Esophagus squamous epithelium (tissue), 5 donors: ENCODE results near the gene NECTIN1. TPM values are rescaled to one million over a fixed set of nuclear protein-coding genes. Genes with fewer than 3 reads are reported as not detected.

Source experiments
- DNase-seq: peaks from one replicate; lab custom pipeline; 2025; lab: John Stamatoyannopoulos, UW
- H3K27ac ChIP-seq, 4 donors: fragments of 200-600 bp; sonication (generic); one replicate each; pipeline ENCODE4 v1.5.1; 2016 to 2019; ENCODE audit warnings: mild to moderate bottlenecking in 1 of 4
- H3K27me3 ChIP-seq, 4 donors: fragments of 200-600 bp; sonication (generic); 1 replicate in 3 of 4; 2 replicates in 1 of 4; pipeline versions ENCODE4 v1.5.1 to v1.6.0; 2017 to 2021; ENCODE audit warnings: antibody characterized with exemption in 1 of 4
- H3K36me3 ChIP-seq, 3 donors: fragments of 200-600 bp; sonication (generic); one replicate each; pipeline ENCODE4 v1.5.1; 2016 to 2019
- H3K4me1 ChIP-seq, 3 donors: fragments of 200-600 bp; sonication (generic); one replicate each; pipeline ENCODE4 v1.5.1; 2017 to 2019
- H3K4me3 ChIP-seq, 4 donors: fragments of 200-600 bp; sonication (generic); 1 replicate in 3 of 4; 2 replicates in 1 of 4; pipeline ENCODE4 v1.5.1; 2016 to 2019; ENCODE audit warnings: mild to moderate bottlenecking in 2 of 4, moderate library complexity in 1 of 4
- H3K9me3 ChIP-seq, 3 donors: fragments of 200-600 bp; sonication (generic); one replicate each; pipeline ENCODE4 v1.5.1; 2016 to 2019
- CTCF ChIP-seq, 6 experiments: fragments of 450-650 bp in 4 of 6; fragments of 200-600 bp in 2 of 6; sonication (generic) in 2 of 6; IDR thresholded peaks; one replicate each; pipeline ENCODE4 v1.5.1; 2016 to 2019; ENCODE audit warnings: antibody characterized with exemption in 6 of 6, mild to moderate bottlenecking in 4 of 6, moderate library complexity in 4 of 6
- POLR2A ChIP-seq, 4 donors: fragments of 450-650 bp; IDR thresholded peaks; one replicate each; pipeline ENCODE4 v1.6.1; 2017; ENCODE audit warnings: antibody characterized with exemption in 4 of 4, mild to moderate bottlenecking in 4 of 4, moderate library complexity in 3 of 4
- WGBS, 2 donors: methylation state at CpG; one replicate each; pipeline ENCODE4 v1.1.5; 2018; 5-methylcytosine and 5-hydroxymethylcytosine counted together
- intact Hi-C: fragments of 100-400 bp; cut with DNase I; formaldehyde crosslinking; loops from one replicate; pipeline ENCODE4 v1.15.0; 2022
- total RNA-seq, 4 donors: library from RNA; depleted of rRNA; stranded (reverse); fragments of >200 nt; gene quantifications; one replicate each; pipeline ENCODE4 v1.1.0, GENCODE V29; 2016
- donor health status: DM: yes; HTN: yes; CAD: no.

NECTIN1 gene
- total RNA-seq, 4 donors from 2014 or later = 72.5 to 163 (median 117) TPM

GRCh38 chr11:119723952-119724325 lies 5.1 kb downstream of the NECTIN1 start:
- H3K27ac ChIP-seq = peak overlapping the region in 3 of 4 donors; percentile 93 to 98 (median 98)
- H3K27me3 ChIP-seq = no peaks in the 10 kb centered on the region
- H3K4me3 ChIP-seq = peak overlapping the region in 3 of 4 donors; percentile 81 to 95 (median 91)
- H3K36me3 ChIP-seq = peaks cover 0 to 34% (median 4%) of the 10 kb centered on the region in 3 donors
- no peak for DNase-seq
- 58 to 82% methylated on average over 2 to 4 of the region's 4 CpGs for WGBS, 2 donors
- H3K9me3 ChIP-seq = no peaks in the 10 kb centered on the region
- TF ChIP-seq CTCF (IDR thresholded peaks at IDR 0.05) = no peak
- no peak for TF ChIP-seq POLR2A (IDR thresholded peaks at IDR 0.05)
- H3K4me1 ChIP-seq = peaks cover 40 to 95% (median 47%) of the 10 kb centered on the region in 3 donors
- intact Hi-C loops = no loop called here

GRCh38 chr11:119723243-119723951 lies 5.6 kb downstream of the NECTIN1 start:
- DNase-seq = no peak
- intact Hi-C loops = no loop called here
- WGBS, 2 donors = 46 to 55% methylated on average over 5 to 6 of the region's 6 CpGs

GRCh38 chr11:119722281-119722794 lies 6.7 kb downstream of the NECTIN1 start:
- Histone ChIP-seq H3K36me3 (peaks cover 0 to 41% (median 4%) of the 10 kb centered on the region in 3 donors), H3K9me3 (no peaks in the 10 kb centered on the region), H3K27ac (peak overlapping the region in 3 of 4 donors; percentile 64 to 80 (median 78)), H3K27me3 (no peaks in the 10 kb centered on the region), H3K4me3 (no peak overlapping the region), H3K4me1 (peaks cover 35 to 100% (median 43%) of the 10 kb centered on the region in 3 donors)
- intact Hi-C loops = no loop called here
- TF ChIP-seq CTCF (IDR thresholded peaks at IDR 0.05) = no peak
- DNase-seq = no peak
- WGBS, 2 donors = 70 to 83% methylated on average over 2 to 4 of the region's 10 CpGs

More at GRCh38 chr11:119723243-119723951, 5.6 kb downstream of the NECTIN1 start:
- Histone ChIP-seq H3K27me3 (no peaks in the 10 kb centered on the region), H3K27ac (peak overlapping the region in 3 of 4 donors; percentile 93 to 98 (median 98)), H3K36me3 (peaks cover 0 to 36% (median 4%) of the 10 kb centered on the region in 3 donors), H3K9me3 (no peaks in the 10 kb centered on the region), H3K4me3 (peak overlapping the region in 1 of 4 donors; percentile 95), H3K4me1 (peaks cover 40 to 100% (median 47%) of the 10 kb centered on the region in 3 donors)
- TF ChIP-seq POLR2A (IDR thresholded peaks at IDR 0.05) (no peak), CTCF (IDR thresholded peaks at IDR 0.05) (no peak)

GRCh38 chr11:119721129-119722120 lies 7.6 kb downstream of the NECTIN1 start:
- intact Hi-C loops = no loop called here
- H3K36me3 ChIP-seq = peaks cover 0 to 49% (median 4%) of the 10 kb centered on the region in 3 donors
- 52 to 66% methylated on average over 8 of the region's 13 CpGs for WGBS, 2 donors
- TF ChIP-seq CTCF (IDR thresholded peaks at IDR 0.05) (peak; percentile 24 to 58 (median 38)), POLR2A (IDR thresholded peaks at IDR 0.05) (no peak)
- peaks cover 28 to 100% (median 34%) of the 10 kb centered on the region in 3 donors for H3K4me1 ChIP-seq
- H3K27me3 ChIP-seq = no peaks in the 10 kb centered on the region
- H3K4me3 ChIP-seq = no peak overlapping the region
- no peaks in the 10 kb centered on the region for H3K9me3 ChIP-seq
- peak overlapping the region; percentile 52 to 80 (median 71) for H3K27ac ChIP-seq
- DNase-seq = no peak
